AG04449 (cell line): ENCODE results near the gene DCHS1.
A peak's percentile ranks its signal among the peaks of the same experiment; 100 is the strongest.

Source experiments
- CTCF ChIA-PET: fragments of 350-600 bp; formaldehyde crosslinking; extraction: SDS; loops from one replicate; lab custom pipeline; 2021; ENCODE audit warnings: antibody characterized with exemption; lab: Yijun Ruan, JAX
- POLR2A ChIA-PET: fragments of 400-600, 350-600 bp; formaldehyde crosslinking; extraction: SDS; loops from one replicate; lab custom pipeline; 2020; ENCODE audit warnings: antibody characterized with exemption, inconsistent platforms; lab: Yijun Ruan, JAX
- DNase-seq: peaks from one replicate; pipeline ENCODE4 v3.0.0-alpha.2; 2010; ENCODE audit warnings: low read depth, low spot score
- H3K4me3 ChIP-seq: 2 replicates; pipeline ENCODE4 v1.5.1; 2011; ENCODE audit warnings: low read depth, mild to moderate bottlenecking, control low read depth, low read length
- TF ChIP-seq, protein P1 (sequence below): IDR thresholded peaks from one replicate; pipeline ENCODE4 v1.5.1; 2011; ENCODE audit warnings: mild to moderate bottlenecking, moderate library complexity, low read length, control low read depth, inconsistent platforms; ENCODE audit not compliant: insufficient read depth; ENCODE audit errors: missing control alignments

DCHS1 gene

GRCh38 chr11:6612213-6613041 is 43.2 kb downstream of the DCHS1 start, which contains the start of gene TAF10:
TSS of gene TAF10 (minus strand) at chr11:6612216. CDS start at chr11:6612189, 27 bp downstream.
- TF ChIP-seq, protein P1, sequence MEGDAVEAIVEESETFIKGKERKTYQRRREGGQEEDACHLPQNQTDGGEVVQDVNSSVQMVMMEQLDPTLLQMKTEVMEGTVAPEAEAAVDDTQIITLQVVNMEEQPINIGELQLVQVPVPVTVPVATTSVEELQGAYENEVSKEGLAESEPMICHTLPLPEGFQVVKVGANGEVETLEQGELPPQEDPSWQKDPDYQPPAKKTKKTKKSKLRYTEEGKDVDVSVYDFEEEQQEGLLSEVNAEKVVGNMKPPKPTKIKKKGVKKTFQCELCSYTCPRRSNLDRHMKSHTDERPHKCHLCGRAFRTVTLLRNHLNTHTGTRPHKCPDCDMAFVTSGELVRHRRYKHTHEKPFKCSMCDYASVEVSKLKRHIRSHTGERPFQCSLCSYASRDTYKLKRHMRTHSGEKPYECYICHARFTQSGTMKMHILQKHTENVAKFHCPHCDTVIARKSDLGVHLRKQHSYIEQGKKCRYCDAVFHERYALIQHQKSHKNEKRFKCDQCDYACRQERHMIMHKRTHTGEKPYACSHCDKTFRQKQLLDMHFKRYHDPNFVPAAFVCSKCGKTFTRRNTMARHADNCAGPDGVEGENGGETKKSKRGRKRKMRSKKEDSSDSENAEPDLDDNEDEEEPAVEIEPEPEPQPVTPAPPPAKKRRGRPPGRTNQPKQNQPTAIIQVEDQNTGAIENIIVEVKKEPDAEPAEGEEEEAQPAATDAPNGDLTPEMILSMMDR, result peak; percentile 47
- peak; percentile 75 for DNase-seq
- CTCF ChIA-PET, result interaction anchor here (0.6 to 3.1 kb wide), 8 partner anchors 8 to 107 kb away, joined by 3 to 23 read pairs (median 3); partner anchors contain the start of gene MRPL17
- POLR2A ChIA-PET, result interaction anchor here (0.7 to 1.4 kb wide), 12 partner anchors 10 to 233 kb away, joined by 3 to 5 read pairs (median 4); partner anchors contain the start of genes ARFIP2, RRP8 and TIMM10B
- peak within 1 kb of the TSS; percentile 72 for H3K4me3 ChIP-seq

DNA sequence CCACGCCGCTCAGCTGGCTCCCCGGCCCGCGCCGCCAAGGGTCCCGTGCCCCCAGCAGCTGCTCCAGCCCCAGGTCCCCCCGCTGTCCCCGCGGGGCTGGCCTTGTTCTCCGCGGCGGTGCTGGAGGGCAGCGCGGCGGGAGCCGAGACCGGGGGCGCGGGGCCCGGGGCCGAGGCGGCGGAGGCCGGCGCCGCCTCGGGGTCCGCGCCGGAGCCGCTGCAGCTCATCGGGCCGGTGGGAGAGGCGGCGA is 43.7 kb downstream of the DCHS1 start:
- CTCF ChIA-PET, result interaction anchor here (0.6 to 3.1 kb wide), 5 partner anchors 9 to 106 kb away, joined by 3 to 23 read pairs (median 3); partner anchors contain the start of gene MRPL17

DNA sequence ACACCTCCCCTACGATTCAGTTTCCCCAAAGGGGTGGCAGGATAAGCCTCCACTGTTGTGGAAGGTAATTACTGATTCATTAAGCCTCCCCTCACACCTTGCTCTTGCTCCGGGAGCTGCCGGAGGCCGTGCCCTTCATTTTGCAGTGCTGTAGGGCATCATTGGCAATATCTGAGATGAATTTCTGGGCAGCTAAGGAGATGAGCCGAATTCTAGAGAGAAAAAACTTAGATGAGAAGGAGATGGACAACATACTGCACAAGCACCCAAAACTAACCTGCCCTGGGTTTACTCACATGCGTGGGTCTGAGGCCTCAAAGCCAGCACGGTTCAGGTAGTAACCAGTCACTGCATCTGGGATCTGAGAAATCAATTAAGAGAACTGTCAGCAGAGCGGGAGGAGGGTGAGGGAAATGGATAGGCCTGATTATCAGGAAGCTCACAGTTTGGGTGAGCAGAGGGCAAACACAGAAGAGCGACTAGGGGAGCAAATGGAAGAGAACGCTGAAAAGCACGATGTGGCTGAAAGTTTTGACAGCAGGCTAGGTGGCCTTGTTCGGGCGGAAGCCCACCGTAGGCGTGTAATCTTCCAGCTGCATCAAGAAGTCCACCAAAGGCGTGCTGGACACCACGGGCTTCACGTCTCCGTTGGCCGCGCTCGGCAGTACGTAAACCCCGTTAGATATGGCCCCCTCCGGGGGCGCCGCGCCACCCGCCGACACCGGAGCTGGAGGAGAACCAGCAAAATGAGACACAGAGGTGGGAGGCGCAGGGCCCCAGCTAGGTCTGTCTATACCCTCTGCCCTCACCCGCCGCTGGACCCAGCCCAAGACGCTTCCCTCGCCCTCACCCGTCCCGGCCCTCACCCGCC is 44.3 kb downstream of the DCHS1 start:
- ChIA-PET POLR2A (interaction anchor here (0.7 to 1.4 kb wide), 13 partner anchors 9 to 232 kb away, joined by 3 to 5 read pairs (median 4); partner anchors contain the start of genes ARFIP2, RRP8, TIMM10B and TRIM3), CTCF (interaction anchor here (0.6 to 3.1 kb wide), 5 partner anchors 10 to 106 kb away, joined by 3 to 23 read pairs (median 3); partner anchors contain the start of gene MRPL17)
- TF ChIP-seq, protein P1, result no peak
- H3K4me3 ChIP-seq, result peak overlapping the region; percentile 72
- no peak for DNase-seq

More for the DNA sequence above, 43.7 kb downstream of the DCHS1 start:
- H3K4me3 ChIP-seq, result peak overlapping the region; percentile 72
- POLR2A ChIA-PET, result interaction anchor here (0.7 to 1.4 kb wide), 12 partner anchors 9 to 233 kb away, joined by 3 to 5 read pairs (median 4); partner anchors contain the start of genes ARFIP2, RRP8 and TIMM10B
- no peak for DNase-seq
- TF ChIP-seq, protein P1, result no peak

DNA sequence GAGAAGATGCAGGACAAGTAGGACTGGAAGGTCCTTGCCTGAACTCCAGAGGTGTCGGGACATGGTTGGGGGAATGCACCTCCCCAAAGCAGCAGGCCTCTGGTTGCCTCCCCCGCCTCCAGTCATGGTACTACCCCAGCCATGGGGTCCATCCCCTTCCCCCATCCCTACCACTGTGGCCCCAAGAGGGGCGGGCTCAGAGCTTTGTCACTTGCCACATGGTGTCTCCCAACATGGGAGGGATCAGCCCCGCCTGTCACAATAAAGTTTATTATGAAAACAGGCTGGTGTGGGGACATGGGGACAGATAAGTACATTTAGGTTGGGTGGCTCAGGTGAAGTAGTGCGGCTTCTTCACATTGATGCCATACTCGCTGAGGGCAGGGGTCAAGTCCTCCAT is 45.0 kb downstream of the DCHS1 start:
- POLR2A ChIA-PET, result interaction anchor here (1.1 kb wide), 1 partner anchor 137 kb away, joined by 4 read pairs; the partner anchor contains the start of gene TRIM3
- no peak for DNase-seq
- H3K4me3 ChIP-seq, result peak overlapping the region; percentile 72
- TF ChIP-seq, protein P1, result no peak
- CTCF ChIA-PET, result interaction anchor here (1.0 to 3.1 kb wide), 4 partner anchors 8 to 79 kb away, joined by 3 to 23 read pairs (median 9); partner anchors contain the start of genes MRPL17 and TPP1

GRCh38 chr11:6609502-6610015 is 46.0 kb downstream of the DCHS1 start:
- no peak overlapping the region for H3K4me3 ChIP-seq
- ChIA-PET POLR2A (no interaction called here), CTCF (interaction anchor here (1.8 kb wide), 1 partner anchor 9 kb away, joined by 7 read pairs; the partner anchor contains the start of gene TPP1)
- TF ChIP-seq, protein P1, result no peak
- DNase-seq, result no peak
